Endothelial cell of umbilical vein (primary cell): ENCODE results near the gene PLXDC2. TPM values are rescaled to one million over a fixed set of nuclear protein-coding genes. Genes with fewer than 3 reads are reported as not detected.

ENCODE experiments used
- BruUV-seq: library from RNA; stranded (reverse); fragments of 400-500 nt; replicated peaks from 2 replicates; lab custom pipeline; 2021; lab: Mats Ljungman, UMichigan
- CTCF ChIA-PET: fragments of 300-600, 350-600 bp; sonication (Branson Sonifier 250); formaldehyde crosslinking; loops from one replicate; lab custom pipeline; 2021; ENCODE audit warnings: antibody characterized with exemption, inconsistent platforms; lab: Charles Lee
- POLR2A ChIA-PET: fragments of 300-600, 350-600 bp; sonication (Branson Sonifier 250); formaldehyde crosslinking; loops from one replicate; lab custom pipeline; 2021; ENCODE audit warnings: antibody characterized with exemption, inconsistent platforms; lab: Charles Lee
- DNase-seq: peaks from one replicate; pipeline ENCODE4 v3.0.0-alpha.2; 2011; ENCODE audit warnings: low read depth, low spot score
- FAIRE-seq: peaks from 2 replicates; lab custom pipeline; 2011; peaks lifted over from hg19 to GRCh38; lab: Jason Lieb, UNC
- H2AFZ ChIP-seq: 2 replicates; pipeline ENCODE4 v1.6.0; 2012; ENCODE audit warnings: low read depth, low read length, control low read depth, inconsistent platforms
- H3K27ac ChIP-seq: 2 replicates; pipeline ENCODE4 v1.5.1; 2011; ENCODE audit warnings: low read depth, mild to moderate bottlenecking, control low read depth, low read length, moderate library complexity; ENCODE audit not compliant: insufficient read depth
- H3K27me3 ChIP-seq, 2 experiments: 2 replicates each; pipeline versions ENCODE4 v1.6.0 to v1.6.1; 2011; ENCODE audit warnings: low read length in 2 of 2, mixed read lengths in 1 of 2; ENCODE audit not compliant: control insufficient read depth in 2 of 2, insufficient read depth in 2 of 2
- H3K36me3 ChIP-seq, 2 experiments: 2 replicates in 1 of 2; 3 replicates in 1 of 2; pipeline ENCODE4 v1.5.1; 2011; ENCODE audit warnings: low read length in 2 of 2, mild to moderate bottlenecking in 1 of 2, moderate library complexity in 1 of 2; ENCODE audit not compliant: control insufficient read depth in 2 of 2, insufficient read depth in 2 of 2; ENCODE audit errors: extremely low read depth in 1 of 2
- H3K4me1 ChIP-seq: 3 replicates; pipeline ENCODE4 v1.5.1; 2011; ENCODE audit warnings: mild to moderate bottlenecking, low read length; ENCODE audit not compliant: control insufficient read depth, insufficient read depth; ENCODE audit errors: extremely low read depth
- H3K4me2 ChIP-seq: 2 replicates; pipeline ENCODE4 v1.6.1; 2011; ENCODE audit warnings: low read length, control low read depth, mixed read lengths; ENCODE audit not compliant: insufficient read depth
- H3K4me3 ChIP-seq, 3 experiments: fragments of 200-600 bp in 1 of 3; sonication (generic), shearing (Covaris generic) in 1 of 3; replicated peaks in 1 of 3; 2 replicates each; pipeline ENCODE4 v1.5.1; 2011 to 2016; ENCODE audit warnings: control low read depth in 3 of 3, low read length in 3 of 3, mild to moderate bottlenecking in 2 of 3, inconsistent platforms in 1 of 3, low read depth in 1 of 3, moderate library complexity in 1 of 3; ENCODE audit not compliant: insufficient read depth in 1 of 3
- H3K79me2 ChIP-seq: 2 replicates; pipeline ENCODE4 v1.6.0; 2012; ENCODE audit warnings: low read length, inconsistent platforms; ENCODE audit not compliant: control insufficient read depth, insufficient read depth
- H3K9ac ChIP-seq: replicated peaks from 2 replicates; pipeline ENCODE3; 2011; ENCODE audit warnings: low read length, control low read depth; ENCODE audit not compliant: insufficient read depth; ENCODE audit errors: extremely low read depth
- H3K9me1 ChIP-seq: replicated peaks from 3 replicates; pipeline ENCODE4 v1.6.0; 2011; ENCODE audit warnings: mild to moderate bottlenecking, low read length; ENCODE audit not compliant: control insufficient read depth, insufficient read depth; ENCODE audit errors: extremely low read depth
- H3K9me3 ChIP-seq: replicated peaks from 2 replicates; pipeline ENCODE4 v1.5.1; 2012; ENCODE audit warnings: low read length, inconsistent platforms; ENCODE audit not compliant: control insufficient read depth, insufficient read depth
- H4K20me1 ChIP-seq: replicated peaks from 2 replicates; pipeline ENCODE3; 2011; ENCODE audit warnings: mild to moderate bottlenecking, low read length; ENCODE audit not compliant: control insufficient read depth, insufficient read depth; ENCODE audit errors: extremely low read depth
- CTCF ChIP-seq, 2 donors: IDR thresholded peaks; 1 replicate in 1 of 2; 2 replicates in 1 of 2; pipeline ENCODE4 v1.5.1; 2011; ENCODE audit warnings: low read length in 2 of 2, mild to moderate bottlenecking in 2 of 2, moderate library complexity in 2 of 2, control low read depth in 1 of 2, inconsistent platforms in 1 of 2, low read depth in 1 of 2; ENCODE audit not compliant: insufficient read depth in 1 of 2; ENCODE audit errors: extremely low read depth in 1 of 2
- EZH2 ChIP-seq: IDR thresholded peaks from 2 replicates; pipeline ENCODE4 v1.6.1; 2012; ENCODE audit warnings: borderline replicate concordance, low read depth, mild to moderate bottlenecking, moderate library complexity, low read length, inconsistent platforms; ENCODE audit not compliant: severe bottlenecking
- FOS ChIP-seq: IDR thresholded peaks from 2 replicates; pipeline ENCODE4 v1.6.1; 2011; ENCODE audit warnings: mild to moderate bottlenecking, low read length, moderate library complexity, borderline replicate concordance; ENCODE audit not compliant: insufficient read depth
- GATA2 ChIP-seq: IDR thresholded peaks from 2 replicates; pipeline ENCODE4 v1.7.0; 2011; ENCODE audit warnings: low read depth, mild to moderate bottlenecking, moderate library complexity, mixed read lengths, low read length; ENCODE audit not compliant: insufficient read length, insufficient read depth
- JUN ChIP-seq: IDR thresholded peaks from 2 replicates; pipeline ENCODE4 v1.6.1; 2011; ENCODE audit warnings: borderline replicate concordance, low read depth; ENCODE audit not compliant: insufficient read length, insufficient read depth
- MAX ChIP-seq: IDR thresholded peaks from 2 replicates; pipeline ENCODE4 v1.6.1; 2011; ENCODE audit not compliant: insufficient read depth, insufficient read length
- MYC ChIP-seq: IDR thresholded peaks from one replicate; pipeline ENCODE4 v1.6.1; 2011; ENCODE audit warnings: mild to moderate bottlenecking, low read depth, low read length
- POLR2A ChIP-seq: IDR thresholded peaks from 2 replicates; pipeline ENCODE4 v1.6.1; 2012; ENCODE audit warnings: low read depth, mild to moderate bottlenecking, control low read depth, low read length
- POLR2AphosphoS5 ChIP-seq: IDR thresholded peaks from 2 replicates; pipeline ENCODE4 v1.6.1; 2012; ENCODE audit warnings: low read depth, mild to moderate bottlenecking, control low read depth, low read length, moderate library complexity; ENCODE audit not compliant: insufficient read depth
- dilution Hi-C: fragments of 300-500 bp; cut with MboI; formaldehyde crosslinking; loops from one replicate; pipeline ENCODE4 v1.15.0; 2019; ENCODE audit warnings: low sequenced_read_pairs; ENCODE audit not compliant: extremely low pct_ligation_motif_present
- intact Hi-C: fragments of 100-400 bp; cut with micrococcal nuclease; formaldehyde crosslinking; loops from one replicate; pipeline ENCODE4 v1.10.0; 2022
- polyA plus RNA-seq, 4 experiments: library from polyadenylated mRNA; depleted of rRNA in 3 of 4; stranded (reverse) in 3 of 4; unstranded in 1 of 4; fragments of >200 nt; gene quantifications; 2 replicates each; pipeline versions ENCODE4 v1.2.1 to v1.2.3, GENCODE V29; 2011 to 2012; ENCODE audit warnings: missing spikeins in 1 of 4
- total RNA-seq: library from RNA; stranded (reverse); gene quantifications from 2 replicates; pipeline ENCODE4 v1.2.3, GENCODE V29; 2021

The PLXDC2 gene
- total and polyA plus RNA-seq, 2 donors (not counting 3 experiments of a cell fraction or from before 2014, with no cell fraction given): 0.32 to 1.2 TPM

- no peaks in the 10 kb centered on the region for H3K36me3 ChIP-seq
- H3K4me1 ChIP-seq: no peaks in the 10 kb centered on the region
- dilution Hi-C loops: no loop called here
- no peaks in the 10 kb centered on the region for H3K9me1 ChIP-seq
- H2AFZ ChIP-seq: no peak overlapping the region
- no peak overlapping the region for H3K4me2 ChIP-seq
- H3K27me3 ChIP-seq: no peaks in the 10 kb centered on the region
- ChIA-PET POLR2A (no interaction called here), CTCF (no interaction called here)
- no peaks in the 10 kb centered on the region for H3K9me3 ChIP-seq
- TF ChIP-seq GATA2 (no peak), MAX (no peak), POLR2A (no peak), EZH2 (no peak), JUN (no peak), FOS (no peak), CTCF (IDR thresholded peaks at IDR 0.05; ENCODE audit: extremely low read depth in 1 of 2, insufficient read depth in 1 of 2, low read depth in 1 of 2, low read length in 2 of 2) (no peak), POLR2AphosphoS5 (no peak), MYC (no peak)
- H4K20me1 ChIP-seq: no peaks in the 10 kb centered on the region
- no TSS peak for BruUV-seq
- no peak for DNase-seq
- no peak overlapping the region for H3K9ac ChIP-seq
- no peak overlapping the region for H3K27ac ChIP-seq
- H3K4me3 ChIP-seq: no peak overlapping the region
- intact Hi-C loops: no loop called here
- no peaks in the 10 kb centered on the region for H3K79me2 ChIP-seq
- no peak for FAIRE-seq
These were observed 217.2 kb downstream of the PLXDC2 start for GRCh38 chr10:20033476-20033875.
